Measurements from ENCODE around the gene MYBPHL. TPM values are rescaled to one million over a fixed set of nuclear protein-coding genes. Genes with fewer than 3 reads are reported as not detected.

Gene MYBPHL, protein sequence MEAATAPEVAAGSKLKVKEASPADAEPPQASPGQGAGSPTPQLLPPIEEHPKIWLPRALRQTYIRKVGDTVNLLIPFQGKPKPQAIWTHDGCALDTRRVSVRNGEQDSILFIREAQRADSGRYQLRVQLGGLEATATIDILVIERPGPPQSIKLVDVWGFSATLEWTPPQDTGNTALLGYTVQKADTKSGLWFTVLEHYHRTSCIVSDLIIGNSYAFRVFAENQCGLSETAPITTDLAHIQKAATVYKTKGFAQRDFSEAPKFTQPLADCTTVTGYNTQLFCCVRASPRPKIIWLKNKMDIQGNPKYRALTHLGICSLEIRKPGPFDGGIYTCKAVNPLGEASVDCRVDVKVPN
- total RNA-seq: not detected

DNA sequence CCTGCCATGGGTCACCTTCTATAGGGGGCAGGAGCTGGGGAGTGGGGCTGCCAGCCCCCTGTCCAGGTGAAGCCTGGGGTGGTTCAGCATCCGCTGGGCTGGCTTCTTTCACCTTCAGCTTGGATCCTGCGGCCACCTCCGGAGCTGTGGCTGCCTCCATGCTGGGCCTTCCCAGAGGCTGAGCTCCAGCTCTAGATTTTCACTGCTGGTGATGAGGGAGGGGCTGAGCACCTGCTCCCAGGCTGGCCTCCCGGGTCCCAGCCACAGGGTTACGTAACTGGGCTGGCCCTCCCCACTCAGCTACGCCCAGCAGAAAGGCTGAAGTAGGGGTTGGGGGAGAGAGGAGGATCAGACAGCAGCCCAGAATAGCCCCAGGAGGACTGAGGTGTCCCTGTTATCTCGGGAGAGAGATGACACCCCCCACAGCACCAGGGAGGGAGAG lies at the start of gene MYBPHL:
TSS of gene MYBPHL (minus strand) at position 180 of the 442 bp plus-strand sequence. CDS start at position 160, 20 bp downstream.
- no peak for DNase-seq (ENCODE audit: low spot score)
- no peak for ATAC-seq

DNA sequence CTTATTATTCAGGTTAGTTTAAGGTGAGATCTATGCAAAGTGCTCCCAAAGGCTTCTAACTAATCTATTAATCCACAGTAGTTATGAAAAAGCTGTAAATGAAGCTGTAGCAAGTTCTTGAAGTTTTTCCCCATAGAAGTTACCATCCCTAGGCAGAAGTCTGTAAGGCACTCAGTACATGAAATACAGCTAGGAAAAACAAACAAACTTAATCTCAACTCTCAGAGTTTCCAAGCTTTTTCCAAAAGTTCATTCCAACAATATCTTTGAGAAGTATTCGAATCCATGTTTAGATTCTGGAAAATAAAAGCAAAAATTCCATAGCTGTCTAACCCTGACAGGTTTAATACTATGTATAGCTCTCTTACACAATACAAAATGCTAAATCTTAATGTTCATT lies 49.7 kb upstream of the MYBPHL start:
- no peak for DNase-seq (ENCODE audit: low spot score)
- ATAC-seq: no peak

DNA sequence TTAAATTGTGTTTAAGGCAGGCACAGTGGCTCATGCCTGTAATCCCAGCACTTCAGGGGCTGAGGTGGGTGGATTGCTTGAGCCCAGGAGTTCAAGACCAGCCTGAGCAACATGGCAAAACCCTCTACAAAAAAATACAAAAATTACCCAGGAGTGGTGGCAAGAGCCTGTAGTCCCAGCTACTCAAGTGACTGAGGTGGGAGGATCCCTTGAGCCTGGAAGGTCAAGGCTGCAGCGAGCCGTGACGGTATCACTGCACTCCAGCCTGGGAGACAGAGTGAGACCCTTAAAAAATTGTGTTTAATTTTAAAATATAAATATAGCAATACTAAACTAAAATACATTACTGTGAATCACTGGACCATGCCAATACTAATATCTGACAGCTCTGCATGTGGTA lies 48.1 kb upstream of the MYBPHL start:
- ATAC-seq: no peak
- no peak for DNase-seq (ENCODE audit: low spot score)

GRCh38 chr1:109351457-109351856 lies 44.6 kb upstream of the MYBPHL start:
- DNase-seq (ENCODE audit: low spot score) (no peak), ATAC-seq (no peak)

DNA sequence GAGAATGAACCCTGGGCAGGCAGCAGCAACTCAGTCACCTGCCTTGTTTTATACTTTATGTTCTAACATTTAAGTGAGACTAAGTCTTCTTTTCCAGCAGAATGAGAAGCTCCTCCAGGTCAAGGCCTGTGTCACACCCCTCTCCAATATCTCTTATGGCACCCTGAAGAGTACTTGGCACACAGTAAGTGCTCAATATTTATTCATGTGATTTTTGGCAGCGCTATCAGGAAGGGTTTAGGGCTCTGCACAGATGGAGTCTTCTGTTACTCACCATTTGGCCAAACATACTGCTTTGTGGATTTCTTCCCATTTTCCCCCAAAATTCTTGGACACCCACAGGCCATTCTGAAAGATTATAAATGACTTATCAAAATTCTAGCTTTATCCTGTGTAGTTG lies 43.8 kb upstream of the MYBPHL start:
- ATAC-seq (no peak), DNase-seq (ENCODE audit: low spot score) (no peak)

- no peak for DNase-seq (ENCODE audit: low spot score)
- ATAC-seq: no peak
Observed at GRCh38 chr1:109350182-109350581, 43.4 kb upstream of the MYBPHL start.

GRCh38 chr1:109347511-109347910 lies 40.7 kb upstream of the MYBPHL start:
- DNase-seq (ENCODE audit: low spot score): no peak
- ATAC-seq: no peak

- ATAC-seq (peak; percentile 64), DNase-seq (ENCODE audit: low spot score) (no peak)
Observed at GRCh38 chr1:109341944-109342930, 35.4 kb upstream of the MYBPHL start.

GRCh38 chr1:109338608-109339007 lies 31.8 kb upstream of the MYBPHL start:
- ATAC-seq: no peak
- DNase-seq (ENCODE audit: low spot score): no peak

DNA sequence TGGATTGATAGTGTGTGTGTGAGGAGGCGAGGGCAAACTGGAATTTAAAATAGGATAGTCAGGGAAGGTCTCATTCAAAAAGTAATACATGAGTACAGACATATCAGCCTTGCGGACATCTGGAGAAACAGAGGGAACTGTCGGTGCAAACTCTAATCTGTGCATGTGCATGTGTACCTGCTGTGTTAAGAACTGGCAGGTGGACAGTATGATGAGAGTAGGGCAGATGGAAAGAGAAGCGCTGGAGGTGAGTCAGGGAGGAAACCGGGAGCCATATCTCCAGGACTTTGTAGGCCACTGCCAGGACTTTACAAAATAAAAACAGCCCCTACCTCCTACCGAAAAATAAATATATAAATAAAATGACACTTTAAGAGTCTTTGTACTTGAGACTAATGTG lies 31.3 kb upstream of the MYBPHL start:
- DNase-seq (ENCODE audit: low spot score): no peak
- ATAC-seq: no peak

- ATAC-seq: peak; percentile 71
- peak; percentile 45 for DNase-seq (ENCODE audit: low spot score)
Observed at GRCh38 chr1:109335091-109335490, 28.3 kb upstream of the MYBPHL start.

GRCh38 chr1:109331113-109331512 lies 24.3 kb upstream of the MYBPHL start:
- ATAC-seq (no peak), DNase-seq (ENCODE audit: low spot score) (no peak)

DNA sequence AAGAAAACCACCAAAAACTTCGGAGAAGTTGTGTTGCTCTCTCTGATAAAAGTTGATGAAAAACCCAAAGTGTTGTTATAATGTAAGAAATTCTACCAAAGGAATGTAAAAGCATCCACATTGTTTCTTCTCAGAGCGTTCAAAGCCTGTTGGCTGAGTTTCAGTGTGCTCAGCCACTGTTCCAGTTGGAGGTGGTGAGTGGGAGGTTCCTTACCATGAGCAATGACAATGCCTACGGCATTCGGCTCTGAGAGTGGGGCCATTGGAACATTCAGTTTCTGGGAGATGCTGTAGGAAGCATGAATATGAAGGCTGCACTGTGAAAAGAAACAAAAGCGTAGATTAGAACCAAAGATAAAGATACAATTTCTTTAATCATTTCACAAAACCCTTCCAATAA lies 20.5 kb upstream of the MYBPHL start:
- ATAC-seq: no peak
- peak; percentile 6 for DNase-seq (ENCODE audit: low spot score)

DNA sequence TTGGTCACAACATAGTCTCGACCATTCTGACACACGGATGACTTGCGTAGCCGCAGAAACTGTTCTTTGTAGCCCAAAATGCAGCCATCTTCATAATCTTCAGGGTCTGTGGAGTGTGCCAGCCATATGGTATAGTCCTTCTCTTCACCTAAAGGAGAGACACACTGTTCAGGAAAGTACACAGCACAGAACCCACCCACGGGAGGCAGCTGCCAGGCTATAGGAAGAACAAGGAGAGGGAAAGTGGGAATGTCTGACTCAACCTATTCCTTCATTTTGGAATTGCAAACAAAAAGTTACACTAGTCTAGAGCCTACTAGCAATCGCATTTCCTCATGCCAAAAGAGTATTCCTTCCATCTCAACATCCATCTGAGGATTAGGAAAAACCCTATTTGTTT lies 16.2 kb upstream of the MYBPHL start:
- peak; percentile 5 for DNase-seq (ENCODE audit: low spot score)

DNA sequence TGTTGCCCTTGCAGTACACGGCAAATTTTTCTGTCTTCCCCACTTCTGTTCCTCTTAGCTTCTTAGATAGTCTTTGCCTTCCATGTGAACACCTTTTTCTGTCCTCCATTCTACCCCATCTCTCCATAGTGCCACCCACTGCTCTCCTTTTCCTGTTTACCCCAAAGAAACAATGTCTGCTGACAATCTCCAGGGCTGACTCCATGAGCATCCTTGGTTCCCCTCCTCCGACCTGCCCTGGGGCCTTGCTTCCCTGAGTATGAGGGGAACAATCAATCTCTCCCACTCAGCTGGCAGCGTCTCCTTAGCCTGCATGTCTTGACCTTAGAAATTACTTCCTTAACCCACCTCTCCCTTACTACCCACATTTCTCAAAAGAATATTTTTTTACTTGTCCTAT lies 12.3 kb upstream of the MYBPHL start:
- ATAC-seq (no peak), DNase-seq (ENCODE audit: low spot score) (peak; percentile 12)

More for the DNA sequence above, 16.2 kb upstream of the MYBPHL start:
- no peak for ATAC-seq

DNA sequence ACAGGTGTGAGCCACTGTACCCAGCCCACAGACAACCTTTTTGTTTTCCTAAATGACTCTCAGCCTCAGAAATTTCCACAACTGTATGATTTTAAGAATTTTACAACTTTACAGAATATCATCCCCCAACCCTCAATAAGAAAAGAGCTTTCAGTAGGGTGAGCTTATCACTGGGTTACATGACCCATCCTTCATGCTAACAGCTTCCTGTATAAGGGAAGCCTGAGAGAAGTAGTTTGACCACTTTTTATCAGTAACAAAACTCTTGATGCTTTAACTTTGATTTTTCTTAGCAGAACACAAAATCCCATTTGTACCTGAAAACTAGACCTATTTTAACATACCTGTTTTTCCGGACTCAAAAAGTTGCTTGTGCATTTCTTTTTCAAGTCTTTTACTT lies 9.7 kb upstream of the MYBPHL start:
- ATAC-seq (no peak), DNase-seq (ENCODE audit: low spot score) (no peak)

GRCh38 chr1:109315288-109315687 lies 8.5 kb upstream of the MYBPHL start:
- ATAC-seq (no peak), DNase-seq (ENCODE audit: low spot score) (peak; percentile 22)

DNA sequence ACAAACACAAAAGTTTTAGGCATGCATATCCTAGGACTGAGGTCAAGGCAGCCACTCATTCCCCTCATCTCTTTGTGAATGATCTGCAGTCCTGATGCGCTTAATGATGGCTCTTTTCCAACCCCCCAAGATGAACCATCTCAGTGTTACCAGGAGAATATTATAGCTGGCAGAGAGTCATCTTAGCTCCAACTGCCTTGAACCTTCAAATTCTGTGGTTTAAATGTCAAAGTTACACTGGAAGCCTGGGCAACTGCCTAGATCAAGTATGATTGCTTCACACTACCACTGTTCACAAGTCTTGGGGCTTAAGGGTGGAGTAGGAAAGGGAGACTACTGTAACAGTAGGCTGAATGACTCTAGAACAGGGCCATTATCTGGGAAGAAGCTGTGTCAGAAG lies 8.0 kb upstream of the MYBPHL start:
- DNase-seq (ENCODE audit: low spot score): no peak
- no peak for ATAC-seq

GRCh38 chr1:109312978-109313775 lies 6.4 kb upstream of the MYBPHL start:
- ATAC-seq: peak; percentile 87

GRCh38 chr1:109312246-109312645 lies 5.4 kb upstream of the MYBPHL start:
- ATAC-seq: no peak
- no peak for DNase-seq (ENCODE audit: low spot score)

More at GRCh38 chr1:109312978-109313775, 6.4 kb upstream of the MYBPHL start:
- DNase-seq (ENCODE audit: low spot score): peak; percentile 60

- DNase-seq (ENCODE audit: low spot score): no peak
- peak; percentile 58 for ATAC-seq
Observed at GRCh38 chr1:109309347-109309746, 2.5 kb upstream of the MYBPHL start.
